OCI-LY3 (cell line): ENCODE results near the gene MORC3.
"Not testable (repeated sequence)": the region's sequence is repeated elsewhere in the genome, so short reads cannot be mapped to it uniquely, and the experiment has no call there.

ENCODE experiments used
- CTCF ChIP-seq: fragments of 200-600, 300-600 bp; sonication (generic); IDR thresholded peaks from 2 replicates; pipeline ENCODE4 v1.5.1; 2014; ENCODE audit warnings: antibody characterized with exemption, low read length, low read depth
- EZH2phosphoT487 ChIP-seq: fragments of 200-600 bp; shearing (Covaris generic); IDR thresholded peaks from 2 replicates; pipeline ENCODE4 v1.6.1; 2018; ENCODE audit warnings: antibody characterized with exemption, mixed run types, low read depth

- not testable (repeated sequence) for TF ChIP-seq CTCF, EZH2phosphoT487
Observed at GRCh38 chr21:36382722-36383121, 62.7 kb downstream of the MORC3 start.
